ENCODE results near the gene TSLP. TPM values are rescaled to one million over a fixed set of nuclear protein-coding genes. Genes with fewer than 3 reads are reported as not detected.

Gene TSLP
- total RNA-seq, 1 donor from 2014 or later = not detected

DNA sequence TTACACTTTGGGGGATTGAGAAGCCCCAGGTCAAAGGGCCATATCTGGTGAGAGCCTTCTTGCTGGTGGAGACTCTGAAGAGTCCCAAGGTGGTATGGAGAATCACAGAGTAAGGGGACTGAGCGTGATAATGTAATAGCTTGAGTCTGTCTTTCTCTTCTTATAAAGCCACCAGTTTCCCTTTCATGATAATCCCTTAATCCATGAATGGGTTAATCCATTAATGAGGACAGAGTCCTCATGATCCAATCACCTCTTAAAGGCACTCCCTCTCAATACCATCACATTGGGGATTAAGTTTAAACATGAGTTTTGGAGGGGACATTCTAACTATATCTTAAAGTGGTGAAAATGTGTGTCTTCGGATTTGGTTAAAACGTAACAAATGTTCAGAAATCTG is 42.2 kb downstream of the TSLP start:
- Mint-ChIP-seq H3K27me3 (ENCODE audit: unreplicated experiment) (no peaks in the 10 kb centered on the region), H3K4me1 (ENCODE audit: unreplicated experiment) (no peaks in the 10 kb centered on the region), H3K4me3 (ENCODE audit: unreplicated experiment) (no peak overlapping the region), H3K9me3 (ENCODE audit: unreplicated experiment) (no peaks in the 10 kb centered on the region), H3K36me3 (ENCODE audit: unreplicated experiment) (peaks cover 29% of the 10 kb centered on the region), H3K27ac (ENCODE audit: unreplicated experiment) (no peak overlapping the region)
- TF ChIP-seq, protein P1, sequence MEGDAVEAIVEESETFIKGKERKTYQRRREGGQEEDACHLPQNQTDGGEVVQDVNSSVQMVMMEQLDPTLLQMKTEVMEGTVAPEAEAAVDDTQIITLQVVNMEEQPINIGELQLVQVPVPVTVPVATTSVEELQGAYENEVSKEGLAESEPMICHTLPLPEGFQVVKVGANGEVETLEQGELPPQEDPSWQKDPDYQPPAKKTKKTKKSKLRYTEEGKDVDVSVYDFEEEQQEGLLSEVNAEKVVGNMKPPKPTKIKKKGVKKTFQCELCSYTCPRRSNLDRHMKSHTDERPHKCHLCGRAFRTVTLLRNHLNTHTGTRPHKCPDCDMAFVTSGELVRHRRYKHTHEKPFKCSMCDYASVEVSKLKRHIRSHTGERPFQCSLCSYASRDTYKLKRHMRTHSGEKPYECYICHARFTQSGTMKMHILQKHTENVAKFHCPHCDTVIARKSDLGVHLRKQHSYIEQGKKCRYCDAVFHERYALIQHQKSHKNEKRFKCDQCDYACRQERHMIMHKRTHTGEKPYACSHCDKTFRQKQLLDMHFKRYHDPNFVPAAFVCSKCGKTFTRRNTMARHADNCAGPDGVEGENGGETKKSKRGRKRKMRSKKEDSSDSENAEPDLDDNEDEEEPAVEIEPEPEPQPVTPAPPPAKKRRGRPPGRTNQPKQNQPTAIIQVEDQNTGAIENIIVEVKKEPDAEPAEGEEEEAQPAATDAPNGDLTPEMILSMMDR (IDR thresholded peaks at IDR 0.05) = no peak
- DNase-seq (ENCODE audit: extremely low spot score, unreplicated experiment) = no peak

DNA sequence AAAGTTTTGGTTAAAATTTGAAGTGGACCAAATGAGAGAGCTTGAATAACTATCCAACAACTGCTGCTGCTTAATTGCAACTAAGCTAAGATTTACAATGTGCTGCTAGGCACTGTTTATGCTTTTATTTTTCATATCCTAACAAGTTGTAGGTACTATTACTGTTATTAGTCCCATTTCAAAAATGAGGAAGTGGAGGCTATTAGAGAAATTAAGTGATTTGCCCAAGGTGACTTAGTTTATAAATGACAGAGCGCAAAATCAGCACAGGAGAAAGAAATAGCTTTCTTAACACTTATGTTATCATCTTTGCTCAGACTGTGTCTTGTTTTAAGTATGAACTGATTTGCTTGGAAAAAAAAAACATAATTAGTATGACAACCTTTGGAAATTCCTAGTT is 43.7 kb downstream of the TSLP start:
- no peak for DNase-seq (ENCODE audit: extremely low spot score, unreplicated experiment)
- peaks cover 31% of the 10 kb centered on the region for H3K36me3 Mint-ChIP-seq (ENCODE audit: unreplicated experiment)
- H3K4me1 Mint-ChIP-seq (ENCODE audit: unreplicated experiment) = no peaks in the 10 kb centered on the region
- TF ChIP-seq, protein P1 (IDR thresholded peaks at IDR 0.05) = no peak
- H3K9me3 Mint-ChIP-seq (ENCODE audit: unreplicated experiment) = no peaks in the 10 kb centered on the region
- H3K27ac Mint-ChIP-seq (ENCODE audit: unreplicated experiment) = no peak overlapping the region
- no peaks in the 10 kb centered on the region for H3K27me3 Mint-ChIP-seq (ENCODE audit: unreplicated experiment)
- no peak overlapping the region for H3K4me3 Mint-ChIP-seq (ENCODE audit: unreplicated experiment)

DNA sequence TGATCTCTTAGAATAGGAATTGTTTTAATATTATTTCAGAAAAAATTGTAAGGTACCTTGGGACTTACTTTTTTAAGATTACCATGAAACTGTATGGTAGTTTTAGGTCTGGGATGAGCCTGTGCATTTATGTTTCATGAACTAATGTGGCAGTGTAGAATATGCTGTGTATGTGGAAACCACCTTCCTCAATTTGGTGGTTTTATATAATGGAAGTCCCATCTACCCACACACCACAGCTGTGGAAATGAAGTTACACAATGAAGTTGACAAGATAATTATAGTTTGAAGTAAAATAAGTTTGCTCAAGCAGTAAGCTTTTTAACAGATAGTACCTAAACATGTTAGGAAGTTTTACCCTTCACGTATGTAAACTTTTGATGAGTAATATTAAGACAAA is 45.0 kb downstream of the TSLP start:
- Mint-ChIP-seq H3K4me1 (ENCODE audit: unreplicated experiment) (no peaks in the 10 kb centered on the region), H3K36me3 (ENCODE audit: unreplicated experiment) (peaks cover 33% of the 10 kb centered on the region), H3K27me3 (ENCODE audit: unreplicated experiment) (no peaks in the 10 kb centered on the region), H3K27ac (ENCODE audit: unreplicated experiment) (no peak overlapping the region), H3K4me3 (ENCODE audit: unreplicated experiment) (no peak overlapping the region), H3K9me3 (ENCODE audit: unreplicated experiment) (no peaks in the 10 kb centered on the region)
- TF ChIP-seq, protein P1 (IDR thresholded peaks at IDR 0.05) = no peak
- no peak for DNase-seq (ENCODE audit: extremely low spot score, unreplicated experiment)

DNA sequence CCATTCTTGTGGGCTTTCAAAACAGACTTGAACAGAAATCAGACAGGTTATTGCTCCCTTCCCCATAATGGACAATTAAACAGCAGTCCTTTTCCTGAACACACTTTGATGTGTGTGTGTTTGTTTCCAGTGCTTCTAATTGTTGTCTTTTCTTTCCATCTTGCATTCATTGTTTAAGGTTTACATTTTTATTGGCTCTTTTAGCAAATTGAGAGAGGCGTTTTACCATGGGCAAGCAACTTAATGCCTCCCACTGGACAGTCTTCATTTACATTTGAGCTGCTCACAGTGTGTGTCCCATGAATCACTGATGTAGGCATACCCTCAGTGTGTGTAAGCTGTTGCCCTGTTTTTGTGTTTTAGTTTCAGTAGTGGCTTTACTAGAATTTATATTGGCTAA is 45.6 kb downstream of the TSLP start:
- DNase-seq (ENCODE audit: extremely low spot score, unreplicated experiment) = no peak
- Mint-ChIP-seq H3K36me3 (ENCODE audit: unreplicated experiment) (peaks cover 34% of the 10 kb centered on the region), H3K27me3 (ENCODE audit: unreplicated experiment) (no peaks in the 10 kb centered on the region), H3K27ac (ENCODE audit: unreplicated experiment) (no peak overlapping the region), H3K4me3 (ENCODE audit: unreplicated experiment) (no peak overlapping the region), H3K9me3 (ENCODE audit: unreplicated experiment) (no peaks in the 10 kb centered on the region), H3K4me1 (ENCODE audit: unreplicated experiment) (no peaks in the 10 kb centered on the region)
- TF ChIP-seq, protein P1 (IDR thresholded peaks at IDR 0.05) = no peak

DNA sequence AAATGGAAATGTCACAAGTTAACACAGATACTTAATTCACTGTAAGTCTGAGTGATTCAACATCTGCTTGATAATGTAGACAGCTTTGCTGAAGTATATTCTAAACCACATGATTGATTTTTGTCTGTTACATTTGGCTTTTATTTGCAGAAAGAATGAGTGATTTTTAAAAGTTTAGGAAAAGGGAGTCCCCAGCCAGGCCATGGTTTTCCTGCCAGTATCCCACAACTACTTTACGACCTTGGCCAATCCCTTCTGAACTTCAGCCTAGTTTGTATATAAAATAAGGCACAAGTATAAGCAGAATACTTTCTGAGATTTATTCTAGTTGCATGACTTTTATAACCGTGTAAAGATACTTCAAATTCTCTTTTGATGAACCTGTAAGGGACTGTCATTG is 47.7 kb downstream of the TSLP start:
- Mint-ChIP-seq H3K36me3 (ENCODE audit: unreplicated experiment) (peaks cover 27% of the 10 kb centered on the region), H3K4me3 (ENCODE audit: unreplicated experiment) (no peak overlapping the region), H3K9me3 (ENCODE audit: unreplicated experiment) (no peaks in the 10 kb centered on the region), H3K27ac (ENCODE audit: unreplicated experiment) (no peak overlapping the region), H3K4me1 (ENCODE audit: unreplicated experiment) (no peaks in the 10 kb centered on the region), H3K27me3 (ENCODE audit: unreplicated experiment) (no peaks in the 10 kb centered on the region)
- DNase-seq (ENCODE audit: extremely low spot score, unreplicated experiment) = no peak
- TF ChIP-seq, protein P1 (IDR thresholded peaks at IDR 0.05) = no peak
